ENCODE results near the gene CHD5. TPM values are rescaled to one million over a fixed set of nuclear protein-coding genes. Genes with fewer than 3 reads are reported as not detected.
A peak's percentile ranks its signal among the peaks of the same experiment; 100 is the strongest.

CHD5 gene
- total and polyA plus RNA-seq, 2 experiments from 2014 or later = 0.11 to 0.24 TPM

- H3K4me3 ChIP-seq = peak within 1 kb of the TSS; percentile 99
- H3K27ac ChIP-seq = peak within 1 kb of the TSS; percentile 91
- no peaks in the 10 kb centered on the region for H3K27me3 ChIP-seq
- peaks cover 15% of the 10 kb centered on the region for H3K4me1 ChIP-seq (ENCODE audit: low read depth)
- H3K36me3 ChIP-seq = peaks cover 15% of the 10 kb centered on the region
- TF ChIP-seq CTCF (IDR thresholded peaks at IDR 0.05; ENCODE audit: low read depth, low read length) = no peak
- DNase-seq (ENCODE audit: low read depth in 1 of 2, low spot score in 1 of 2) = peak; percentile 99 to 100
- no peaks in the 10 kb centered on the region for H3K9me3 ChIP-seq (ENCODE audit: low read depth)
These were observed 19.4 kb upstream of the CHD5 start, which contains the start of gene RPL22 for GRCh38 chr1:6199298-6200187. Gene RPL22, minus strand, starts transcription at chr1:6199595. Its CDS starts 22 bp downstream, at chr1:6199573.

- no peak for DNase-seq (ENCODE audit: low read depth in 1 of 2, low spot score in 1 of 2)
- no peaks in the 10 kb centered on the region for H3K9me3 ChIP-seq (ENCODE audit: low read depth)
- H3K4me1 ChIP-seq (ENCODE audit: low read depth) = peaks cover 14% of the 10 kb centered on the region
- no peak for TF ChIP-seq CTCF (IDR thresholded peaks at IDR 0.05; ENCODE audit: low read depth, low read length)
- no peaks in the 10 kb centered on the region for H3K27me3 ChIP-seq
- H3K36me3 ChIP-seq = peaks cover 23% of the 10 kb centered on the region
- H3K4me3 ChIP-seq = peak overlapping the region; percentile 99
- H3K27ac ChIP-seq = peak overlapping the region; percentile 91
These were observed 18.7 kb upstream of the CHD5 start for GRCh38 chr1:6198646-6199297.

GRCh38 chr1:6197746-6198427 lies 17.8 kb upstream of the CHD5 start:
- Histone ChIP-seq H3K4me3 (peak overlapping the region; percentile 99), H3K27me3 (no peaks in the 10 kb centered on the region), H3K4me1 (ENCODE audit: low read depth) (peaks cover 14% of the 10 kb centered on the region), H3K9me3 (ENCODE audit: low read depth) (no peaks in the 10 kb centered on the region), H3K36me3 (peaks cover 30% of the 10 kb centered on the region), H3K27ac (no peak overlapping the region)
- no peak for DNase-seq (ENCODE audit: low read depth in 1 of 2, low spot score in 1 of 2)
- TF ChIP-seq CTCF (IDR thresholded peaks at IDR 0.05; ENCODE audit: low read depth, low read length) = no peak

DNA sequence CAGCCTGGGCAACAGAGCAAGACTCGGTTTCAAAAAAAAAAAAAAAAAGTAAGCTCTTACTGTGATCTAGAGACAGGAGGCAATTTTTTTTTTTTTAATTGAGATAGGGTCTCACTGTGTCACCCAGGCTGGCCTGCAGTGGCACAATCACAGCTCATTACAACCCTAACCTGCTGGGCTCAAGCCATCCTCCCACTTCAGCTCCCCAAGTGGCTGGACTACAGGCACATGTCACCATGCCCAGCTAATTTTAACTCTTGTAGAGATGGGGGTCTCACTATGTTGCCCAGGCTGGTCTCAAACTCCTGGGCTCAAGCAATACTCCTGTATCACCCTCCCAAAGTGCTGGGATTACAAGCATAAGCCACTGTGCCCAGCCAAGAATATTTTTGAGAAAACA lies 11.8 kb upstream of the CHD5 start:
- no peaks in the 10 kb centered on the region for H3K4me1 ChIP-seq (ENCODE audit: low read depth)
- no peaks in the 10 kb centered on the region for H3K27me3 ChIP-seq
- peaks cover 48% of the 10 kb centered on the region for H3K36me3 ChIP-seq
- H3K27ac ChIP-seq = no peak overlapping the region
- H3K4me3 ChIP-seq = no peak overlapping the region
- TF ChIP-seq CTCF (IDR thresholded peaks at IDR 0.05; ENCODE audit: low read depth, low read length) = no peak
- DNase-seq (ENCODE audit: low read depth in 1 of 2, low spot score in 1 of 2) = no peak
- H3K9me3 ChIP-seq (ENCODE audit: low read depth) = no peaks in the 10 kb centered on the region

- no peak for TF ChIP-seq CTCF (IDR thresholded peaks at IDR 0.05; ENCODE audit: low read depth, low read length)
- Histone ChIP-seq H3K4me1 (ENCODE audit: low read depth) (no peaks in the 10 kb centered on the region), H3K36me3 (peaks cover 29% of the 10 kb centered on the region), H3K27me3 (no peaks in the 10 kb centered on the region), H3K27ac (no peak overlapping the region), H3K4me3 (no peak overlapping the region), H3K9me3 (ENCODE audit: low read depth) (no peaks in the 10 kb centered on the region)
- no peak for DNase-seq (ENCODE audit: low read depth in 1 of 2, low spot score in 1 of 2)
These were observed 8.3 kb upstream of the CHD5 start for GRCh38 chr1:6188466-6188865.

All from cardiac muscle cell (in vitro differentiated cells and primary cell).